Vagina (tissue), 2 donors: Measurements from ENCODE around the gene CATSPERB.

Source experiments
- POLR2A ChIP-seq, 2 donors: fragments of 450-650 bp; IDR thresholded peaks; one replicate each; pipeline ENCODE4 v1.6.1; 2017; ENCODE audit warnings: antibody characterized with exemption in 2 of 2, mild to moderate bottlenecking in 2 of 2, moderate library complexity in 2 of 2
- TF ChIP-seq, protein P1 (sequence below), 3 experiments: fragments of 450-650 bp in 2 of 3; fragments of 200-600 bp in 1 of 3; sonication (generic) in 1 of 3; IDR thresholded peaks; one replicate each; pipeline ENCODE4 v1.5.1; 2017 to 2019; ENCODE audit warnings: antibody characterized with exemption in 3 of 3, mild to moderate bottlenecking in 2 of 3, moderate library complexity in 2 of 3

DNA sequence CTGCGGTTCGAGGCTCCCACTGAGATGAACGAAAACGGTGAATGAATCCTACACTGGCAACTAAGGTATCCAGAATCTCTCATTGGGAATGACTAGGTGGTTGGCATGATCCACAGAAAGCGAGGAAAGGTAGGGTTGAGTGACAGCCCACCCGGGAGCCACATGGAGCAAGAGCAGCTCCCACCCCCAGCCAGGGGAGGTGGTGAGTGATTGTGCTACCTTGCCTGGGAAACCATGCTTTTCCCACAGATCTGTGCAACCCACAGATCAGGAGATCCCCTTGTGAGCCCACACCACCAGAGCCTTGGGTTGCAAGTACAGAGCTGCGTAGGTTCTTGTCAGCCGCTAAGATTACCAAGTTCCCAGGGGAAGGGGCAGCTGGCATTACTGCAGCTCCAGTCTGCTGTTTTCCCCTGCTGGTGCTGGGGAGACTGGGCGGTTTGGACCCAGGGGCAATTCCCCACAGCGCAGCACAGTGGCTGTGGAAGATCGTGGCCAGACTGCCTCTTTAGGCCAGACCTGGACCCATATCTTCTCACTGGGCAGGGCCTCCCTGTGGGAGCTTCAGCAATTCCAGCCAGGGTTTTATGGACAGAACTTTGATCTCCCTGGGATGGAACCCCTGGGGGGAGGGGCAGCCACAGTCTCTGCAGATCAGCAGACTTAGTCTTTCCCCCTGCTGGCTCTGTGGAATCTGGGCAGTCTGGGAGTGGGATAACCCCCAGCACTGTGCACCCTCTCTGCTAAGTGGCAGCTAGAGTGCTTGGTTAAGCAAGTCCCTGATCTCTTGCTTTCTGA lies 177.2 kb downstream of the CATSPERB start:
- TF ChIP-seq, protein P1, sequence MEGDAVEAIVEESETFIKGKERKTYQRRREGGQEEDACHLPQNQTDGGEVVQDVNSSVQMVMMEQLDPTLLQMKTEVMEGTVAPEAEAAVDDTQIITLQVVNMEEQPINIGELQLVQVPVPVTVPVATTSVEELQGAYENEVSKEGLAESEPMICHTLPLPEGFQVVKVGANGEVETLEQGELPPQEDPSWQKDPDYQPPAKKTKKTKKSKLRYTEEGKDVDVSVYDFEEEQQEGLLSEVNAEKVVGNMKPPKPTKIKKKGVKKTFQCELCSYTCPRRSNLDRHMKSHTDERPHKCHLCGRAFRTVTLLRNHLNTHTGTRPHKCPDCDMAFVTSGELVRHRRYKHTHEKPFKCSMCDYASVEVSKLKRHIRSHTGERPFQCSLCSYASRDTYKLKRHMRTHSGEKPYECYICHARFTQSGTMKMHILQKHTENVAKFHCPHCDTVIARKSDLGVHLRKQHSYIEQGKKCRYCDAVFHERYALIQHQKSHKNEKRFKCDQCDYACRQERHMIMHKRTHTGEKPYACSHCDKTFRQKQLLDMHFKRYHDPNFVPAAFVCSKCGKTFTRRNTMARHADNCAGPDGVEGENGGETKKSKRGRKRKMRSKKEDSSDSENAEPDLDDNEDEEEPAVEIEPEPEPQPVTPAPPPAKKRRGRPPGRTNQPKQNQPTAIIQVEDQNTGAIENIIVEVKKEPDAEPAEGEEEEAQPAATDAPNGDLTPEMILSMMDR (IDR thresholded peaks at IDR 0.05) = no peak
- no peak for TF ChIP-seq POLR2A (IDR thresholded peaks at IDR 0.05)
